Mucosa of descending colon (tissue), 3 donors: ENCODE measurements around the gene HEPACAM. TPM values are rescaled to one million over a fixed set of nuclear protein-coding genes. Genes with fewer than 3 reads are reported as not detected.

ENCODE experiments used
- ATAC-seq: fragments of 200-7000 bp; cut with Tn5 transposase; one replicate; pipeline ENCODE4 v1.9.1; 2020; ENCODE audit warnings: mild to moderate bottlenecking, moderate library complexity
- DNase-seq, 3 donors: peaks; one replicate each; pipeline ENCODE4 v3.0.0-alpha.2; 2020
- H3K36me3 ChIP-seq: fragments of 200-600 bp; one replicate; pipeline ENCODE4 v1.8.0; 2021; ENCODE audit warnings: low read depth, mild to moderate bottlenecking
- H3K4me1 ChIP-seq: fragments of 200-600 bp; one replicate; pipeline ENCODE4 v1.8.0; 2021; ENCODE audit warnings: low read depth, mild to moderate bottlenecking
- H3K4me3 ChIP-seq: fragments of 200-600 bp; one replicate; pipeline ENCODE4 v1.8.0; 2021; ENCODE audit warnings: mild to moderate bottlenecking
- H3K9me3 ChIP-seq: fragments of 200-600 bp; one replicate; pipeline ENCODE4 v1.8.0; 2021; ENCODE audit warnings: mild to moderate bottlenecking
- CTCF ChIP-seq: fragments of 200-600 bp; IDR thresholded peaks from one replicate; pipeline ENCODE4 v1.8.0; 2022; ENCODE audit warnings: antibody characterized with exemption, mild to moderate bottlenecking
- intact Hi-C, 2 donors: fragments of 100-400 bp; cut with DNase I in 1 of 2; cut with micrococcal nuclease in 1 of 2; formaldehyde crosslinking; loops; one replicate each; pipeline versions ENCODE4 v1.11.0 to v1.11.1; 2022; cut with DNase I, micrococcal nuclease
- total RNA-seq, 3 donors: library from RNA; stranded (reverse); fragmentation: NEBNext Ultra II Directional in 2 of 3; extraction: Animal tissue kit (Norgen Biotek cat#: 25700) in 2 of 3; gene quantifications; one replicate each; pipeline versions ENCODE4 v1.2.1 to v1.2.4, GENCODE V29; 2021 to 2023
- donor health status: DM: no; HTN: no; CAD: no; lungs with moderate emphysema.
- donor health status: DM: no; HTN: no; CAD: no.
- donor health status: DM: no; HTN: yes; CAD: no.

Gene HEPACAM
- total RNA-seq, 3 donors from 2014 or later, result 0.57 TPM; not detected in 2

DNA sequence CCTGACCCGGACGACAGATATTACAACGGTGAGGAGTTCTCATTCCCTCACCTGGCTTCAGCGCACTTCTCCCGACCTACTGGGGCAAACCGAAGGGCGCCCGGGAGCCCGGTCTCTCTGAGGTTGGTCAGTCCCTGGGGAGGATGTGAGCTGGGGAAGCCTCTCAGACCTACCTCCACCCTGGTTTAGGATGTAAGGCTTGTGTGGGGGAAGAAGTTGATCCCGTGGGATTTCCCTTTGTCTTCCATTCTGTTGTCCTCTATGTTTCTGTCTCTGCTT lies 58.3 kb downstream of the HEPACAM start:
- intact Hi-C loops, result no loop called here
- no peaks in the 10 kb centered on the region for H3K9me3 ChIP-seq
- ATAC-seq (no peak), DNase-seq (no peak)
- H3K4me1 ChIP-seq, result peaks cover 3% of the 10 kb centered on the region
- H3K4me3 ChIP-seq, result no peak overlapping the region
- TF ChIP-seq CTCF, result no peak
- H3K36me3 ChIP-seq, result no peaks in the 10 kb centered on the region

GRCh38 chr11:124876818-124877630 lies 58.8 kb downstream of the HEPACAM start:
- no peak for ATAC-seq
- no peak overlapping the region for H3K4me3 ChIP-seq
- intact Hi-C loops, result no loop called here
- no peak for TF ChIP-seq CTCF
- H3K4me1 ChIP-seq, result peaks cover 3% of the 10 kb centered on the region
- DNase-seq, result no peak
- H3K36me3 ChIP-seq, result no peaks in the 10 kb centered on the region
- no peaks in the 10 kb centered on the region for H3K9me3 ChIP-seq

DNA sequence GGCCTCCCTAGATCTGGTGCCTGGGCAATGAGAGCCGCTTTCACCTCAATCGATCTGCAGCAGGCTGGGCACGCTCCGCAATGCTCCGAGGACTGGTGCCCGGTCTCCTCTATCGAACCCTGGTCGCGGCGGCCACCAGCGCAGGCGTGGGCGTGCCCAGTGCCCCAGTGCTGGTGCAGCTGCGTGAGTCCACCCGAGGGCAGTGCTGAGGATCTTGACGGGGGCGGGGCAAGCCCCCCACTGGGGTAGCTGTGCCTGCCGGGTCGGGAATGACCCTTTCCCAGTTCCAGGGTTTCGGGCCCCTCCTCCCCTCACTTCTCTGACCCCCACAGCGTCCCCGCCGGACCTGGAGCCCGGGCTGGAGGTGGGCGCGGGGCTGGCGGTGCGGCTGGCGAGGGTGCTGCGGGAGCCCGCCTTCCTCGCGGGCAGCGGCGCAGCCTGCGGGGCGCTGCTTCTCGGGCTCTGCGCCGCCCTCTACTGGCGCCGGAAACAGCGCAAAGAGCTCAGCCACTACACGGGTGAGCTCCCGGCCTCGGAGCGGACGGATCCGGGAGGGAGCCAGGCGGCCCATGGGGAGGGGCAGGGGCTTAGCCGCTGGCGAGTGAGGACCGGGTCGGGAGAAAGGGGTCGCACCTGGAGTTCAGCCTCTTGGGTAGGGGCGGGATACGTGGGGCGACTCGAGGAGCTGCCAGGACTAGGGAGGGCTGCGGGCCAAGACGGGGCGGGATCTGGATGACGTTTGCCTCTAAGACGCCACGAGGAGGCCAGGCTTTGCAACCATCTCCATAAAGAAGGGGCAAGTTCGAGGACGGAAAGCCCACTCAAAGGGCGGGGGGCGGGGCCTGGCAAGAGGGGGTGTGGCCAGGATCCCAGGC lies 59.7 kb downstream of the HEPACAM start:
- Histone ChIP-seq H3K4me1 (peaks cover 3% of the 10 kb centered on the region), H3K9me3 (no peaks in the 10 kb centered on the region), H3K36me3 (no peaks in the 10 kb centered on the region), H3K4me3 (peak overlapping the region; percentile 21)
- intact Hi-C loops, result no loop called here
- ATAC-seq (peak; percentile 97), DNase-seq (peak; percentile 86 to 91 (median 88))
- TF ChIP-seq CTCF, result peak; percentile 73

- Histone ChIP-seq H3K4me3 (no peak overlapping the region), H3K9me3 (no peaks in the 10 kb centered on the region), H3K36me3 (no peaks in the 10 kb centered on the region), H3K4me1 (peaks cover 3% of the 10 kb centered on the region)
- intact Hi-C loops, result no loop called here
- ATAC-seq, result no peak
- no peak for TF ChIP-seq CTCF
- no peak for DNase-seq
These were observed 60.4 kb downstream of the HEPACAM start for GRCh38 chr11:124875401-124875800.

DNA sequence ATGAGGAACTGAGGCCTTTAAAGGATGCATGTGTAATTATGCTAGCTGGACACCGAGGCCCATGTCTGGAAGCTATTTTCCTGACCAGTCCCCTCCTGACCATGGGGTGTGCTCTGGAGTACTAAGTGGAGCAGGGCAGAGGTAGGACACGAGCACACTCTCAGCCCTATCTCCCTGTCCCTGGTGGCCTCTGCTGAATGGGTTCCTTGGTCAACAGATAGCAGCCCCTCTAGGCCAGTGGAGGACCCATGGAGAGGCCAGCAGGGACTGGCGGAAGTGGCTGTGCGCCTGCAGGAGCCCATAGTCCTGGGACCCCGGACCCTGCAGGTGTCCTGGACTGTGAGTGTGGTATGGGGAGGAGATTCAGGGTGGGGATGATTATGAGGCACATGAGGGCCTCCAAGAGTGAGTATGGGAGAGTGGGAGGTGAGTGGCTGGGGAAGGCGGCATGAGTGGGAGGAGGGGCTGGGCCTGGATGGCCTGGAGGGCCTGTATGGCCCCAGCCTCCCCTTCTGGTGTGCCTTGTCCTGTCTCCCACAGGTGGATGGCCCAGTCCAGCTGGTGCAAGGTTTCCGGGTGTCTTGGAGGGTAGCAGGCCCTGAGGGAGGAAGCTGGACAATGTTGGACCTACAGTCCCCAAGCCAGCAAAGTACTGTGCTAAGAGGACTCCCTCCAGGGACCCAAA lies 61.1 kb downstream of the HEPACAM start:
- TF ChIP-seq CTCF, result no peak
- peaks cover 3% of the 10 kb centered on the region for H3K4me1 ChIP-seq
- intact Hi-C loops, result no loop called here
- no peaks in the 10 kb centered on the region for H3K36me3 ChIP-seq
- H3K4me3 ChIP-seq, result no peak overlapping the region
- ATAC-seq, result no peak
- H3K9me3 ChIP-seq, result no peaks in the 10 kb centered on the region
- no peak for DNase-seq
